OCI-LY7 (cell line): Measurements from ENCODE around the gene RBM19. TPM values are rescaled to one million over a fixed set of nuclear protein-coding genes. Genes with fewer than 3 reads are reported as not detected.

Source experiments
- BruUV-seq: library from RNA; stranded (reverse); fragments of 400-500 nt; replicated peaks from 2 replicates; lab custom pipeline; 2021; lab: Mats Ljungman, UMichigan
- CTCF ChIA-PET: fragments of 300-600 bp; sonication (Branson Sonifier 250); formaldehyde crosslinking; loops from one replicate; lab custom pipeline; 2022; ENCODE audit warnings: antibody characterized with exemption; ENCODE audit not compliant: unreplicated experiment; lab: Charles Lee
- POLR2A ChIA-PET: fragments of 300-600 bp; sonication (Branson Sonifier 250); formaldehyde crosslinking; loops from one replicate; lab custom pipeline; 2022; ENCODE audit warnings: antibody characterized with exemption; lab: Charles Lee
- DNase-seq: peaks from one replicate; pipeline ENCODE4 v3.0.0-alpha.2; 2015; ENCODE audit warnings: low spot score
- H2AFZ ChIP-seq: fragments of 200-600 bp; sonication (generic), shearing (Covaris generic); 2 replicates; pipeline ENCODE4 v1.6.1; 2014; ENCODE audit warnings: mild to moderate bottlenecking, antibody characterized with exemption, low read length, moderate library complexity
- H3K27ac ChIP-seq: fragments of 200-600 bp; sonication (generic); 2 replicates; pipeline ENCODE4 v1.5.1; 2014; ENCODE audit warnings: mixed run types, low read depth, mild to moderate bottlenecking, moderate library complexity, low read length, inconsistent platforms; ENCODE audit not compliant: poor library complexity, severe bottlenecking
- H3K36me3 ChIP-seq: fragments of 200-600 bp; sonication (generic); 2 replicates; pipeline ENCODE4 v1.6.1; 2014; ENCODE audit warnings: mild to moderate bottlenecking, antibody characterized with exemption, low read length, moderate library complexity, mixed read lengths; ENCODE audit not compliant: insufficient read depth
- H3K4me1 ChIP-seq: fragments of 200-600 bp; sonication (generic); 2 replicates; pipeline ENCODE4 v1.5.1; 2014; ENCODE audit warnings: mild to moderate bottlenecking, low read length; ENCODE audit not compliant: insufficient read depth, poor library complexity, severe bottlenecking
- H3K4me2 ChIP-seq: fragments of 200-600 bp; sonication (generic); 2 replicates; pipeline ENCODE4 v1.6.1; 2014; ENCODE audit warnings: mild to moderate bottlenecking, low read length
- H3K4me3 ChIP-seq: fragments of 200-600 bp; sonication (generic); 2 replicates; pipeline ENCODE4 v1.5.1; 2014; ENCODE audit warnings: mild to moderate bottlenecking, low read depth, low read length; ENCODE audit not compliant: poor library complexity, severe bottlenecking
- H3K79me2 ChIP-seq: fragments of 200-600 bp; sonication (generic); 2 replicates; pipeline ENCODE4 v1.6.1; 2016; ENCODE audit warnings: low read depth, mild to moderate bottlenecking, low read length, moderate library complexity, mixed read lengths; ENCODE audit not compliant: insufficient read depth
- H3K9me2 ChIP-seq: fragments of 200-600 bp; sonication (generic); 2 replicates; pipeline ENCODE4 v1.6.1; 2016; ENCODE audit warnings: mild to moderate bottlenecking, low read length, mixed read lengths; ENCODE audit not compliant: insufficient read depth
- H3K9me3 ChIP-seq: fragments of 200-600 bp; sonication (generic); 2 replicates; pipeline ENCODE4 v1.6.1; 2014; ENCODE audit warnings: mild to moderate bottlenecking, mixed run types, low read length, mixed read lengths
- H4K20me1 ChIP-seq: fragments of 200-600 bp; sonication (generic); 2 replicates; pipeline ENCODE4 v1.6.1; 2014; ENCODE audit warnings: mild to moderate bottlenecking, antibody characterized with exemption, low read length, moderate library complexity, mixed read lengths; ENCODE audit not compliant: insufficient read depth
- CTCF ChIP-seq: fragments of 200-600 bp; sonication (generic); conservative IDR thresholded peaks from 2 replicates; pipeline ENCODE4 v1.5.1; 2014; ENCODE audit warnings: mild to moderate bottlenecking, antibody characterized with exemption, low read length, moderate library complexity, mixed read lengths
- EZH2phosphoT487 ChIP-seq: fragments of 200-600 bp; sonication (generic); IDR thresholded peaks from 2 replicates; pipeline ENCODE4 v1.6.1; 2018; ENCODE audit warnings: low read depth, borderline replicate concordance, mild to moderate bottlenecking, mixed run types, antibody characterized with exemption, low read length, moderate library complexity, mixed read lengths
- intact Hi-C: fragments of 100-400 bp; cut with micrococcal nuclease; formaldehyde crosslinking; loops from one replicate; pipeline ENCODE4 v1.10.0; 2022; ENCODE audit not compliant: unreplicated experiment
- total RNA-seq, 2 experiments: library from RNA; depleted of rRNA in 1 of 2; stranded (reverse); fragments of >200 nt in 1 of 2; shearing (Covaris generic) in 1 of 2; gene quantifications; 2 replicates each; pipeline ENCODE4 v1.2.3, GENCODE V29; 2014 to 2022

The RBM19 gene
- total RNA-seq, 2 experiments from 2014 or later, result 37.8 to 46.2 TPM

DNA sequence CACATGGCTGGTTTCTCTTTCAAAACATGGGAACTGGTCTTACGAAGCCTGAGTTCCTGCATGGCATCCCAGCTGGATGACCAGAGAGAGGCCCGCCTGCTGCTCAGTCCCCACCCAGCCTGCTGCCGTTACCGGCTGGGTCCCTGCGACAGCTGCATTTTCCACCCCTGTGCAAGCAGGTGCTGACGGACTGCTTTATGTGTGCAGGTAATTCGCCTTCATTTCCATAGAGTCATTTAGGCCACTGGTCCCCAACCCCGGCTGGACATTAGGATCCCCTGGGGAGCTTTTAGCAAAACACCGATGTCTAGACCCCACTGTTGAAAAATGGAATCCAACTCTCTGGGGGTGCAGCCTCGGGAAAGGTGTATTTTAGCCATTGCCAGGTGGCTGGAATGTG lies 51.9 kb downstream of the RBM19 start:
- Histone ChIP-seq H3K4me2 (no peak overlapping the region), H3K9me3 (no peaks in the 10 kb centered on the region), H3K36me3 (peaks cover 20% of the 10 kb centered on the region), H2AFZ (no peak overlapping the region), H3K79me2 (no peaks in the 10 kb centered on the region), H3K4me3 (no peak overlapping the region), H4K20me1 (no peaks in the 10 kb centered on the region), H3K4me1 (peaks cover 25% of the 10 kb centered on the region), H3K9me2 (no peaks in the 10 kb centered on the region), H3K27ac (no peak overlapping the region)
- no peak for DNase-seq
- no TSS peak for BruUV-seq
- POLR2A ChIA-PET, result no interaction called here
- CTCF ChIA-PET, result no interaction called here
- intact Hi-C loops, result loop anchor here (5.0 kb wide), 1 partner anchor 452 kb away; no protein-coding TSS in a partner anchor
- no peak for TF ChIP-seq EZH2phosphoT487
- no peak for TF ChIP-seq CTCF

GRCh38 chr12:113912760-113913329 lies 53.3 kb downstream of the RBM19 start:
- Histone ChIP-seq H3K4me3 (no peak overlapping the region), H4K20me1 (no peaks in the 10 kb centered on the region), H3K9me3 (no peaks in the 10 kb centered on the region), H3K27ac (no peak overlapping the region), H3K4me2 (no peak overlapping the region), H3K4me1 (peaks cover 17% of the 10 kb centered on the region), H3K9me2 (no peaks in the 10 kb centered on the region), H3K36me3 (peaks cover 20% of the 10 kb centered on the region), H2AFZ (no peak overlapping the region), H3K79me2 (no peaks in the 10 kb centered on the region)
- ChIA-PET POLR2A (no interaction called here), CTCF (interaction anchor here (0.6 kb wide), 1 partner anchor 467 kb away, joined by 3 read pairs; no protein-coding TSS in a partner anchor)
- intact Hi-C loops, result loop anchor here (2.0 to 5.0 kb wide), 2 partner anchors 451 to 474 kb away; no protein-coding TSS in a partner anchor
- DNase-seq, result peak; percentile 64
- TF ChIP-seq CTCF (peak; percentile 96), EZH2phosphoT487 (no peak)
- no TSS peak for BruUV-seq
